GM12875 (cell line): ENCODE measurements around the gene DPP4.

Experiments
- H3K4me3 ChIP-seq: one replicate; pipeline ENCODE4 v1.5.1; 2011; ENCODE audit warnings: low read depth, low read length, control low read depth
- CTCF ChIP-seq: IDR thresholded peaks from 2 replicates; pipeline ENCODE4 v1.5.1; 2011; ENCODE audit warnings: low read depth, mild to moderate bottlenecking, control low read depth, inconsistent platforms, low read length, moderate library complexity, borderline replicate concordance; ENCODE audit not compliant: insufficient read depth

Gene DPP4

GRCh38 chr2:162022290-162022945, 51.6 kb downstream of the DPP4 start:
- H3K4me3 ChIP-seq = no peak overlapping the region

GRCh38 chr2:162021516-162022058, 52.4 kb downstream of the DPP4 start:
- TF ChIP-seq CTCF = no peak

More at GRCh38 chr2:162022290-162022945, 51.6 kb downstream of the DPP4 start:
- TF ChIP-seq CTCF = no peak

GRCh38 chr2:162018530-162018929, 55.5 kb downstream of the DPP4 start:
- no peak overlapping the region for H3K4me3 ChIP-seq
- no peak for TF ChIP-seq CTCF

More at GRCh38 chr2:162021516-162022058, 52.4 kb downstream of the DPP4 start:
- no peak overlapping the region for H3K4me3 ChIP-seq

GRCh38 chr2:162017233-162017632, 56.8 kb downstream of the DPP4 start:
- H3K4me3 ChIP-seq = no peak overlapping the region
- no peak for TF ChIP-seq CTCF

- no peak for TF ChIP-seq CTCF
Measured at GRCh38 chr2:162016080-162016479, 57.9 kb downstream of the DPP4 start.

GRCh38 chr2:162014751-162015150, 59.3 kb downstream of the DPP4 start:
- no peak for TF ChIP-seq CTCF
- H3K4me3 ChIP-seq = no peak overlapping the region

More at GRCh38 chr2:162016080-162016479, 57.9 kb downstream of the DPP4 start:
- no peak overlapping the region for H3K4me3 ChIP-seq
